Mesendoderm (in vitro differentiated cells): ENCODE results near the gene DMXL2.
"Not testable (repeated sequence)": the region's sequence is repeated elsewhere in the genome, so short reads cannot be mapped to it uniquely, and the experiment has no call there.

Source experiments
- DNase-seq: peaks from one replicate; pipeline ENCODE4 v3.0.0; 2013
- H2AK5ac ChIP-seq: 2 replicates; pipeline ENCODE4 v1.6.1; 2013; ENCODE audit warnings: low read length, inconsistent platforms
- H2BK120ac ChIP-seq: 2 replicates; pipeline ENCODE4 v1.6.1; 2013; ENCODE audit warnings: low read depth, mild to moderate bottlenecking, low read length, moderate library complexity, mixed read lengths
- H2BK15ac ChIP-seq: replicated peaks from 2 replicates; pipeline ENCODE4 v1.6.1; 2013; ENCODE audit warnings: low read depth, mild to moderate bottlenecking, moderate library complexity
- H2BK5ac ChIP-seq: 2 replicates; pipeline ENCODE4 v1.6.1; 2013; ENCODE audit warnings: low read length, inconsistent platforms
- H3K18ac ChIP-seq: 2 replicates; pipeline ENCODE4 v1.6.1; 2013; ENCODE audit warnings: mild to moderate bottlenecking, low read length, mixed read lengths
- H3K23ac ChIP-seq: one replicate; pipeline ENCODE4 v1.6.1; 2013; ENCODE audit warnings: low read length
- H3K27ac ChIP-seq: 2 replicates; pipeline ENCODE4 v1.5.1; 2013; ENCODE audit warnings: low read depth, mild to moderate bottlenecking, inconsistent platforms, low read length, moderate library complexity
- H3K27me3 ChIP-seq: 2 replicates; pipeline ENCODE4 v1.6.1; 2013; ENCODE audit warnings: low read length, control low read depth, mild to moderate bottlenecking, inconsistent platforms; ENCODE audit not compliant: insufficient read depth, poor library complexity
- H3K36me3 ChIP-seq: 2 replicates; pipeline ENCODE4 v1.6.1; 2013; ENCODE audit warnings: low read length, inconsistent platforms; ENCODE audit not compliant: control insufficient read depth, insufficient read depth
- H3K4ac ChIP-seq: one replicate; pipeline ENCODE4 v1.6.1; 2013; ENCODE audit warnings: low read depth, mild to moderate bottlenecking, low read length, moderate library complexity
- H3K4me1 ChIP-seq: 2 replicates; pipeline ENCODE4 v1.6.1; 2013; ENCODE audit warnings: low read depth, low read length, inconsistent platforms; ENCODE audit not compliant: control insufficient read depth
- H3K4me2 ChIP-seq: 2 replicates; pipeline ENCODE4 v1.6.1; 2013; ENCODE audit warnings: low read length
- H3K4me3 ChIP-seq: 2 replicates; pipeline ENCODE4 v1.5.1; 2013; ENCODE audit warnings: mild to moderate bottlenecking, low read length
- H3K56ac ChIP-seq: one replicate; pipeline ENCODE4 v1.6.1; 2013; ENCODE audit warnings: low read length
- H3K79me1 ChIP-seq: 2 replicates; pipeline ENCODE4 v1.6.1; 2013; ENCODE audit warnings: low read length, inconsistent platforms
- H3K79me2 ChIP-seq: 2 replicates; pipeline ENCODE4 v1.6.1; 2013; ENCODE audit warnings: mild to moderate bottlenecking, low read length; ENCODE audit not compliant: control insufficient read depth, insufficient read depth
- H3K9ac ChIP-seq: 2 replicates; pipeline ENCODE4 v1.6.1; 2013; ENCODE audit warnings: low read length, inconsistent platforms
- H4K5ac ChIP-seq: one replicate; pipeline ENCODE4 v1.6.1; 2013; ENCODE audit warnings: low read length
- H4K8ac ChIP-seq: one replicate; pipeline ENCODE4 v1.6.1; 2013; ENCODE audit warnings: low read depth, mild to moderate bottlenecking, control low read depth, low read length, moderate library complexity
- WGBS: extraction: QIAGEN DNeasy Blood & Tissue Kit; methylation state at CpG from one replicate; pipeline ENCODE4 v1.1.7; 2013; ENCODE audit warnings: low lambda C conversion rate, missing lambda C conversion rate; ENCODE audit not compliant: insufficient coverage; ENCODE audit errors: extremely low coverage; 5-methylcytosine and 5-hydroxymethylcytosine counted together

DMXL2 gene

DNA sequence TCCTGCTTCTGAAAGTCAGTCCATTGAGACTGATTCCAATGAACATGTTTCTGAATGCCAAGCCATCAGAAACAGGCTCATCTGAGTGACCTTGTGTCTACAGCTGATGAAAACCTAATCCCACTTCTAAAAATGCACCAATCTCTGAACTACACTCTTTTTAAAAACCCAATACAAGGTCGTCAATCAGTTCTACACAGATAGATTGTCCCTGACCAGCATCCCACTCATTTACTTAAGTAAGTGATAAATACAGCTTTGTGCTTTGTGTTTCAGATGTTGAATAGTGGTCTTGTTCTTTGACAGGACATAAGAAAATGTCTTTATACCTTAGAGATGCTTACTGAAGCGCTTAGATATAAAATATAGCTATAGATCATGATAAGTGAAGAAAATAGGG is 38.5 kb upstream of the DMXL2 start:
- no peak overlapping the region for H2BK5ac ChIP-seq
- H3K18ac ChIP-seq = no peak overlapping the region
- H3K4me2 ChIP-seq = no peak overlapping the region
- H3K56ac ChIP-seq = no peak overlapping the region
- H3K36me3 ChIP-seq = no peaks in the 10 kb centered on the region
- H3K23ac ChIP-seq = no peak overlapping the region
- H3K9ac ChIP-seq = no peak overlapping the region
- no peaks in the 10 kb centered on the region for H3K27me3 ChIP-seq
- no peak overlapping the region for H2BK120ac ChIP-seq
- H3K4ac ChIP-seq = no peak overlapping the region
- no peak overlapping the region for H3K27ac ChIP-seq
- H2BK15ac ChIP-seq = no peak overlapping the region
- no peak overlapping the region for H4K5ac ChIP-seq
- H3K79me2 ChIP-seq = no peaks in the 10 kb centered on the region
- H4K8ac ChIP-seq = no peak overlapping the region
- no peaks in the 10 kb centered on the region for H3K4me1 ChIP-seq
- H2AK5ac ChIP-seq = no peak overlapping the region
- no CpG with 5 or more reads among the region's 2 CpGs for WGBS
- H3K79me1 ChIP-seq = no peaks in the 10 kb centered on the region
- no peak overlapping the region for H3K4me3 ChIP-seq
- no peak for DNase-seq

DNA sequence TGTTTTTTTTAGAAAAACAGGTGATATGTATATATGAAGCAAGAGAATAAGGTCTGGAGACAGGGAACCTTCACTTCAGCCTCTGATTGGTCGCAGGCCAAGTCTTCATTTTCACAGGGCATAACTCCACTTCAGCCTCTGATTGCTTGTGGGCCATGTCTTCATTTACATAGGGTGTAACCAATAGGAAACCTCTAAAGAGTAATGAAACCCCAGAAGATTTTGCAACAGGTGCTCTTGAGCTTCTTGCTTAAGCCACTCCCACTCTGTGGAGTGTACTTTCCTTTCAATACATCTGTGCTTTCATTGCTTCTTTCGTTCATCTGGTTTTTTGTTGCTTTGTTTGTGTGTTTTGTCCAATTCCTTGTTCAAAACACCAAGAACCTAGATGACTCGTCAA is 36.1 kb upstream of the DMXL2 start:
- H3K4me1 ChIP-seq = no peaks in the 10 kb centered on the region
- no peak overlapping the region for H3K4me3 ChIP-seq
- H3K79me1 ChIP-seq = no peaks in the 10 kb centered on the region
- no peak overlapping the region for H3K9ac ChIP-seq
- H3K27me3 ChIP-seq = no peaks in the 10 kb centered on the region
- no peak overlapping the region for H2BK15ac ChIP-seq
- no peak overlapping the region for H2BK5ac ChIP-seq
- no peak overlapping the region for H3K4ac ChIP-seq
- no peak for DNase-seq
- no CpG with 5 or more reads among the region's 3 CpGs for WGBS
- no peak overlapping the region for H3K56ac ChIP-seq
- H3K79me2 ChIP-seq = no peaks in the 10 kb centered on the region
- no peaks in the 10 kb centered on the region for H3K36me3 ChIP-seq
- no peak overlapping the region for H3K27ac ChIP-seq
- no peak overlapping the region for H4K8ac ChIP-seq
- H3K23ac ChIP-seq = no peak overlapping the region
- no peak overlapping the region for H3K18ac ChIP-seq
- H3K4me2 ChIP-seq = no peak overlapping the region
- H2AK5ac ChIP-seq = no peak overlapping the region
- H4K5ac ChIP-seq = no peak overlapping the region
- H2BK120ac ChIP-seq = no peak overlapping the region

DNA sequence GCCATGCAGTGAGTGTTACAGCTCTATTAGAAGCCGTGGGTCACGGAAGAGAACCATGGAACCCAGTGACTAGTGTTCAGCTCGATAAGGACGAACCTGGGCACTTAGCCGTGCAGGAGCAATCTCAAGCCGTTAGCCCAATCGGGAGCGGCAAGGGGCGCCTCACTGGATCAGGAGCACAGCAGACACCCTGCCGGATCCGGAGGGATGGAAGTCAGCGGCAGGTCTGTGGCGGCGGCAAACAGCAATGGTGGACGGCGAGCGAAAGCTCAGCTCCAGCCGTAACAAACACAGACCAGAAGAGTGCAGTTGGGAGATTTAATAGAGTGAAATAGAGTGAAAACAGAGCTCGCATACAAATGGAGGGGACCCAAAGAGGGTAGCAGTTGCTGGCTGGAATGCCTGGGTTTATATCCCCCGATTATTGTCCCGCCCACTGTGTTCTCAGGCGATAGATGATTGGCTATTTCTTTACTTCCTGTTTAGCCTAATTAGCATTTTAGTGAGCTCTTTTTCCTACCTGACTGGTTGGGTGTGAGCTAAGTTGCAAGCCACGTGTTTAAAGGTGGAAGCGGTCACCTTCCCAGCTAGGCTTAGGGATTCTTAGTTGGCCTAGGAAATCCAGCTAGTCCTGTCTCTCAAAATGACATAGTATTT is 33.0 kb upstream of the DMXL2 start:
- H3K4me2 ChIP-seq, H3K27ac ChIP-seq, H3K36me3 ChIP-seq, H3K79me1 ChIP-seq, H4K8ac ChIP-seq, H3K23ac ChIP-seq, H2BK15ac ChIP-seq, H2AK5ac ChIP-seq, H3K4me3 ChIP-seq, H3K4ac ChIP-seq, H3K56ac ChIP-seq, H3K27me3 ChIP-seq, H3K9ac ChIP-seq, H3K4me1 ChIP-seq, H2BK120ac ChIP-seq, H3K18ac ChIP-seq, H2BK5ac ChIP-seq, H4K5ac ChIP-seq, H3K79me2 ChIP-seq: not testable (repeated sequence)
- DNase-seq = peak; percentile 8
- no CpG with 5 or more reads among the region's 24 CpGs for WGBS

DNA sequence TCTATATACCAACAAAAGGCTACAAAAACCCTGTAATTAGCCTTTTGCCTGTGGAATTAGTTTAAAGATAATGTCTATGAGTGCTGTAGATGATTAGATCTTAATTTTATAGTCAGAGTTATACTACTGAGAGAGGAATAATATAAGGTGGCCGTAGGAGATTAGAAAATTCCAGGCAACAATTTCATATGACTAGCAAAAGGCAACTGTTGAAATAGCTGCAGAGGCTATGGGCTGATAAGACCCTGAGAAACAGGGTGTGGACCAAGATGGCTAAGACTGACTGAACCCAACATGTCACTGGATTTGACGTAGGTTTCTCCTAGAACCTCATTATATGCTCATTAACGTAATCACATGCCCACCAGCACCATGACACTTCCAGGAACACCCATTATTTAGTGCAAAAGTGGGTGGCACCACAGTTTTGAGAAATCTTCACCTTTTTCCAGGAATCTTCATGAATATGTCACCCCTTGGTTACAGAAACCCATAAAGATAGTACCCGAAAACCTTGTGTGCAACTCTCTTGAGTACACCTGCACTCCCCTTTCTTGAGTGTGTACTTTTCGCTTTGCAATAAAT is 29.6 kb upstream of the DMXL2 start:
- Histone ChIP-seq H3K36me3 (no peaks in the 10 kb centered on the region), H3K27me3 (no peaks in the 10 kb centered on the region), H2BK5ac (no peak overlapping the region), H3K4ac (no peak overlapping the region), H3K4me2 (no peak overlapping the region), H4K5ac (no peak overlapping the region), H3K23ac (no peak overlapping the region), H3K4me3 (no peak overlapping the region), H2AK5ac (no peak overlapping the region), H4K8ac (no peak overlapping the region), H2BK120ac (no peak overlapping the region), H3K56ac (no peak overlapping the region), H3K4me1 (no peaks in the 10 kb centered on the region), H3K27ac (no peak overlapping the region), H3K18ac (no peak overlapping the region), H3K9ac (no peak overlapping the region), H3K79me2 (no peaks in the 10 kb centered on the region), H2BK15ac (no peak overlapping the region), H3K79me1 (no peaks in the 10 kb centered on the region)
- no peak for DNase-seq
- no CpG with 5 or more reads among the region's 5 CpGs for WGBS

DNA sequence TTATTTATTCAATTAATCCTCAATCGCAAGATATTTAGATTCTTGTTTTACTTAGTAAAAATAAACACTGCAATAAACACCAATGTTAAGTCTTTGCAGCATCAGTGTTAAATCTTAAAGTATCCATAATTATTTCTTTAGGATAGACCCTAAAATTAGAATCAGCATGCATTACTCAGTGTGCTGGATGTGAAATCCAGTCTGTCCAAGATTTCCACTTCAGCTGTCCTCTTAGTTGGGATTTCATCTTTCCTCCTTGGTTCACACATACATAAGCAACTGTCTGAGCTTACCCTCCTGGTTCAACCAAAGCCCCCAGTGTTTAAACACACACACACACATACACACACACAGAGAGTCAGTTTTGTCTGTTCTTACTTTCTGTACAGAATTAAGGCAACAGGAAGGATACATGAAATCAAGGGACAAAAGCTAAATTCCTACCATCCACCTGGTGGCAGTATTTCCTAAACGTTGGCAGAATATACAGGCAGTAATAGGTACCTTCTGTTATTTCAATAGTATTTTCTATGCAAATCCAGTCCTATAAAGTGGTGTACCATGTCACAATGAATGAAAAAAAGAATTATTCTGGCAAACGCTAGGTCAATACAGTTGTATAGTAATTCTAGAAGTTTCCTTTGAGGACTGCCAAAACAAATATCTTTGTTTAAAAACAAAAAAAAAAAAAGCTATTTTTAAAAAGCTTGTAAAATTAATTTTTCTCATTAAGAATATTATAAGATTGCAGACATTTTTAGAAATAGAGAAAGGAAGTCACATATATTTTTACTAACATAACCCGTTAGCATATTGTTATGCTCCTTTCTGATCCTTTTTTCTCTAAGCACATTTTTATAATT is 27.3 kb upstream of the DMXL2 start:
- Histone ChIP-seq H3K9ac (no peak overlapping the region), H3K36me3 (no peaks in the 10 kb centered on the region), H3K79me1 (no peaks in the 10 kb centered on the region), H2AK5ac (no peak overlapping the region), H3K27me3 (no peaks in the 10 kb centered on the region), H4K8ac (no peak overlapping the region), H3K56ac (no peak overlapping the region), H2BK5ac (no peak overlapping the region), H2BK120ac (no peak overlapping the region), H3K4ac (no peak overlapping the region), H3K4me1 (no peaks in the 10 kb centered on the region), H3K79me2 (no peaks in the 10 kb centered on the region), H2BK15ac (no peak overlapping the region), H4K5ac (no peak overlapping the region), H3K4me3 (no peak overlapping the region), H3K23ac (no peak overlapping the region), H3K4me2 (no peak overlapping the region), H3K27ac (no peak overlapping the region), H3K18ac (no peak overlapping the region)
- DNase-seq = peak; percentile 71
- 100% methylated on average over 1 of the region's 4 CpGs for WGBS
